ENCODE measurements around the gene ANKUB1.

GRCh38 chr3:149828390-149828789, 36.0 kb upstream of the ANKUB1 start:
- TF ChIP-seq CTCF (IDR thresholded peaks at IDR 0.05): no peak
- no peak for TF ChIP-seq EZH2 (IDR thresholded peaks at IDR 0.05)

All from neural progenitor cell (in vitro differentiated cells).